Nephron progenitor cell (in vitro differentiated cells): ENCODE results near the gene XPC.

Source experiments
- DNase-seq: peaks from one replicate; pipeline ENCODE4 v3.0.0; 2021
- H3K27ac Mint-ChIP-seq: 2 replicates; pipeline ENCODE4 v1.8.0; 2021; ENCODE audit warnings: mild to moderate bottlenecking, moderate library complexity, mixed read lengths
- H3K27me3 Mint-ChIP-seq: 2 replicates; pipeline ENCODE4 v1.8.0; 2021; ENCODE audit warnings: mild to moderate bottlenecking, low read depth, mixed read lengths; ENCODE audit not compliant: poor library complexity
- H3K36me3 Mint-ChIP-seq: 2 replicates; pipeline ENCODE4 v1.8.0; 2021; ENCODE audit warnings: low read depth, mixed read lengths
- H3K4me1 Mint-ChIP-seq: 2 replicates; pipeline ENCODE4 v1.8.0; 2021; ENCODE audit warnings: mixed read lengths
- H3K4me3 Mint-ChIP-seq: 2 replicates; pipeline ENCODE4 v1.8.0; 2021; ENCODE audit warnings: mild to moderate bottlenecking, moderate library complexity, mixed read lengths
- H3K9me3 Mint-ChIP-seq: 2 replicates; pipeline ENCODE4 v1.8.0; 2021; ENCODE audit warnings: mild to moderate bottlenecking, moderate library complexity, mixed read lengths
- CTCF ChIP-seq: fragments of 200-600 bp; sonication (generic); IDR thresholded peaks from 2 replicates; pipeline ENCODE4 v1.5.0; 2021; ENCODE audit warnings: antibody characterized with exemption

Gene XPC

GRCh38 chr3:14216257-14217048, 38.1 kb upstream of the XPC start:
- H3K36me3 Mint-ChIP-seq, result peaks cover 22% of the 10 kb centered on the region
- peak overlapping the region; percentile 78 for H3K4me3 Mint-ChIP-seq
- peaks cover 23% of the 10 kb centered on the region for H3K4me1 Mint-ChIP-seq
- H3K27ac Mint-ChIP-seq, result peak overlapping the region; percentile 82
- TF ChIP-seq CTCF, result peak; percentile 53
- peaks cover 17% of the 10 kb centered on the region for H3K27me3 Mint-ChIP-seq
- H3K9me3 Mint-ChIP-seq, result peaks cover 40% of the 10 kb centered on the region
- DNase-seq, result peak; percentile 58

- peaks cover 40% of the 10 kb centered on the region for H3K4me1 Mint-ChIP-seq
- no peak for DNase-seq
- no peak overlapping the region for H3K27ac Mint-ChIP-seq
Observed at GRCh38 chr3:14214764-14215163, 36.4 kb upstream of the XPC start.

DNA sequence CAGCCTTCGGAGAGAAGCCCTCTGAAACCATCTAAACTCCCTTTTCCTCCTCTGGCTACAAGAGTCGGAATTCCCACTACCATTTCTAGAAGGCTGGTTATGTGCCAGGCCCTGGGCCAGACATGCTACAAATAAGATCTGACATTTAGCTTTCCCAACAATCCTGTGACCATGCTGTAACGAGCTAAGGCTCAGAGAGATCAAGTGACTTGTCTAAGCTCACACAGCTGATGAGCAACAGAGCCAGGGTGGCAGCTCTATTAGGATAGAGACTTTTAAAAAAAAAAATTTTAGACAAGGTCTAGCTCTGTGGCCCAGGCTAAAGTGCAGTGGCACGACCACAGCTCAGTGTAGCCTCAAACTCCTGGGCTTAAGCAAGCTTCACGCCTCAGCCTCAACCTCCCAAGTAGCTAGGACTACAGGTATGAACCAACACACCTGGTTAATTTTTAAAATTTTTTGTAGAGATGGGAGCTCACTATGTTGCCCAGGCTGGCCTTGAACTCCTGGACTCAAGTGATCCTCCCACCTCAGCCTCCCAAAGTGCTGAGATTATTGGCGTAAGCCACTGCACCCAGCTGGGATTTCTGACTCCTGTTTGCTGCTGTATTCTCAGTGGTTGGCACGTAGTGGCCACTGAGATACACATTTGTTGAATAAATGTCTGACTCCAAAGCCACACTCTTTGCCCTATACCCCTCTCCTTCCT, 34.8 kb upstream of the XPC start:
- H3K4me1 Mint-ChIP-seq, result peaks cover 55% of the 10 kb centered on the region

More at GRCh38 chr3:14214764-14215163, 36.4 kb upstream of the XPC start:
- no peak for TF ChIP-seq CTCF
- Mint-ChIP-seq H3K9me3 (peaks cover 23% of the 10 kb centered on the region), H3K27me3 (peaks cover 12% of the 10 kb centered on the region), H3K4me3 (no peak overlapping the region), H3K36me3 (peaks cover 8% of the 10 kb centered on the region)

GRCh38 chr3:14212032-14212431, 33.6 kb upstream of the XPC start:
- Mint-ChIP-seq H3K9me3 (peaks cover 12% of the 10 kb centered on the region), H3K27me3 (peaks cover 10% of the 10 kb centered on the region), H3K36me3 (no peaks in the 10 kb centered on the region), H3K4me3 (no peak overlapping the region), H3K27ac (no peak overlapping the region), H3K4me1 (peaks cover 56% of the 10 kb centered on the region)
- DNase-seq, result no peak
- no peak for TF ChIP-seq CTCF

More for the DNA sequence above, 34.8 kb upstream of the XPC start:
- Mint-ChIP-seq H3K36me3 (peaks cover 4% of the 10 kb centered on the region), H3K9me3 (peaks cover 16% of the 10 kb centered on the region), H3K27ac (no peak overlapping the region), H3K27me3 (peaks cover 5% of the 10 kb centered on the region), H3K4me3 (no peak overlapping the region)
- TF ChIP-seq CTCF, result no peak
- DNase-seq, result no peak

- Mint-ChIP-seq H3K27ac (no peak overlapping the region), H3K27me3 (peaks cover 10% of the 10 kb centered on the region), H3K4me3 (no peak overlapping the region), H3K36me3 (no peaks in the 10 kb centered on the region), H3K9me3 (peaks cover 8% of the 10 kb centered on the region), H3K4me1 (peaks cover 54% of the 10 kb centered on the region)
- TF ChIP-seq CTCF, result no peak
- DNase-seq, result no peak
Observed at GRCh38 chr3:14211621-14212020, 33.2 kb upstream of the XPC start.
